ENCODE measurements around the gene NR2E3. TPM values are rescaled to one million over a fixed set of nuclear protein-coding genes. Genes with fewer than 3 reads are reported as not detected.

Gene NR2E3
- total RNA-seq, 1 experiment from 2014 or later = not detected

DNA sequence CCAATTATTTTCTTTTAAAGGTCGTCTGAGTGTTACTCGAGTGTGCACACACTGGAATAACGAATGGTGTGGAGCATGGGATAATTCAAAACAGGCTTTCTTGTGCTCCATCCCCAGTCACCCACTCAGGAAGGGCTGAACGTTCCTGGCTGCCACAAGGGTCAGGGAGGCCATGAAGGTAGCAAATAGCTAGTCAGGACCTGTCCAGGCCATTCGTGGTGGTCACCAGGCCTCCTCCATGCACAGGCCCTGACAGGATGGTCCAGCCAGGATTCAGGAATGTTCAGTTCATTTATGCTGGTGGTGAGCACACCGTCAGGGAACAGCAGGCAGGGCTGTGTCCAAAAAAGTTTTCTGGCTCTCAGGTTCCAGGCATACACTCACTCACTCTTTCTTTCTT is 11.7 kb upstream of the NR2E3 start:
- Histone ChIP-seq H3K9me3 (ENCODE audit: low read depth, low read length, poor library complexity, severe bottlenecking) (no peaks in the 10 kb centered on the region), H3K4me3 (ENCODE audit: low read depth, low read length, poor library complexity, severe bottlenecking) (no peak overlapping the region), H3K4me1 (ENCODE audit: insufficient read depth, low read length, poor library complexity, severe bottlenecking) (no peaks in the 10 kb centered on the region), H3K27ac (ENCODE audit: low read depth, low read length, poor library complexity, severe bottlenecking) (no peak overlapping the region), H3K27me3 (replicated peaks; ENCODE audit: insufficient read depth, low read depth, low read length, poor library complexity) (no peaks in the 10 kb centered on the region), H3K36me3 (ENCODE audit: insufficient read depth, low read length, poor library complexity, severe bottlenecking) (no peaks in the 10 kb centered on the region)
- intact Hi-C loops (cut with micrococcal nuclease; ENCODE audit: unreplicated experiment) = no loop called here
- ChIA-PET POLR2A (ENCODE audit: low non-redundant PET) (no interaction called here), CTCF (no interaction called here)
- no TSS peak for BruUV-seq (replicated peaks)
- no peak for DNase-seq (ENCODE audit: low spot score)
- no peak for TF ChIP-seq EZH2 (IDR thresholded peaks at IDR 0.05; ENCODE audit: borderline replicate concordance, low read depth, low read length, poor library complexity, severe bottlenecking)
- TF ChIP-seq, protein P1, sequence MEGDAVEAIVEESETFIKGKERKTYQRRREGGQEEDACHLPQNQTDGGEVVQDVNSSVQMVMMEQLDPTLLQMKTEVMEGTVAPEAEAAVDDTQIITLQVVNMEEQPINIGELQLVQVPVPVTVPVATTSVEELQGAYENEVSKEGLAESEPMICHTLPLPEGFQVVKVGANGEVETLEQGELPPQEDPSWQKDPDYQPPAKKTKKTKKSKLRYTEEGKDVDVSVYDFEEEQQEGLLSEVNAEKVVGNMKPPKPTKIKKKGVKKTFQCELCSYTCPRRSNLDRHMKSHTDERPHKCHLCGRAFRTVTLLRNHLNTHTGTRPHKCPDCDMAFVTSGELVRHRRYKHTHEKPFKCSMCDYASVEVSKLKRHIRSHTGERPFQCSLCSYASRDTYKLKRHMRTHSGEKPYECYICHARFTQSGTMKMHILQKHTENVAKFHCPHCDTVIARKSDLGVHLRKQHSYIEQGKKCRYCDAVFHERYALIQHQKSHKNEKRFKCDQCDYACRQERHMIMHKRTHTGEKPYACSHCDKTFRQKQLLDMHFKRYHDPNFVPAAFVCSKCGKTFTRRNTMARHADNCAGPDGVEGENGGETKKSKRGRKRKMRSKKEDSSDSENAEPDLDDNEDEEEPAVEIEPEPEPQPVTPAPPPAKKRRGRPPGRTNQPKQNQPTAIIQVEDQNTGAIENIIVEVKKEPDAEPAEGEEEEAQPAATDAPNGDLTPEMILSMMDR (conservative IDR thresholded peaks at IDR 0.05; ENCODE audit: low read depth, low read length) = no peak

DNA sequence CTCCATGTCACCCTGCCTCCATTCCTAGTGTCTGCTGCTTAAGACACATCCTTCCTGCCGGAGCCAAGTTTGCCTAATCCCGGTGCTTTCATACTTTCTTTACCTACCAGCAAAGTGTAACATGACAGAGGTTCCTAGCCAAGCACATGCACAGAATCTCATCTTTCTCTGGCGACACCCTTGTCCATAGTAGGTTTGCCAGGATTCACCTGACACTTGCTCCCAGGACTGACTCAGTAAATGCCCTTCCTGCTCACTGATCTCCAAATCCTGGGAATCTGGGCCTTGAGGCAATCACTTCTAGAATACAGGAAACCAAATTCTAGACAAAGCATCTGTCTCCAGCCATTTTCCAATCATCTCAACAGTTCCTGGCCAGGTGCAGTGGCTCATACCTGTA is 10.2 kb upstream of the NR2E3 start:
- TF ChIP-seq EZH2 (IDR thresholded peaks at IDR 0.05; ENCODE audit: borderline replicate concordance, low read depth, low read length, poor library complexity, severe bottlenecking) = no peak
- TF ChIP-seq, protein P1 (conservative IDR thresholded peaks at IDR 0.05; ENCODE audit: low read depth, low read length) = no peak
- Histone ChIP-seq H3K27me3 (replicated peaks; ENCODE audit: insufficient read depth, low read depth, low read length, poor library complexity) (no peaks in the 10 kb centered on the region), H3K4me1 (ENCODE audit: insufficient read depth, low read length, poor library complexity, severe bottlenecking) (no peaks in the 10 kb centered on the region), H3K4me3 (ENCODE audit: low read depth, low read length, poor library complexity, severe bottlenecking) (no peak overlapping the region), H3K36me3 (ENCODE audit: insufficient read depth, low read length, poor library complexity, severe bottlenecking) (no peaks in the 10 kb centered on the region), H3K9me3 (ENCODE audit: low read depth, low read length, poor library complexity, severe bottlenecking) (no peaks in the 10 kb centered on the region), H3K27ac (ENCODE audit: low read depth, low read length, poor library complexity, severe bottlenecking) (no peak overlapping the region)
- ChIA-PET CTCF (no interaction called here), POLR2A (ENCODE audit: low non-redundant PET) (no interaction called here)
- intact Hi-C loops (cut with micrococcal nuclease; ENCODE audit: unreplicated experiment) = loop anchor here (5.0 kb wide), 3 partner anchors 48 to 413 kb away; no protein-coding TSS in a partner anchor
- no peak for DNase-seq (ENCODE audit: low spot score)
- no TSS peak for BruUV-seq (replicated peaks)

DNA sequence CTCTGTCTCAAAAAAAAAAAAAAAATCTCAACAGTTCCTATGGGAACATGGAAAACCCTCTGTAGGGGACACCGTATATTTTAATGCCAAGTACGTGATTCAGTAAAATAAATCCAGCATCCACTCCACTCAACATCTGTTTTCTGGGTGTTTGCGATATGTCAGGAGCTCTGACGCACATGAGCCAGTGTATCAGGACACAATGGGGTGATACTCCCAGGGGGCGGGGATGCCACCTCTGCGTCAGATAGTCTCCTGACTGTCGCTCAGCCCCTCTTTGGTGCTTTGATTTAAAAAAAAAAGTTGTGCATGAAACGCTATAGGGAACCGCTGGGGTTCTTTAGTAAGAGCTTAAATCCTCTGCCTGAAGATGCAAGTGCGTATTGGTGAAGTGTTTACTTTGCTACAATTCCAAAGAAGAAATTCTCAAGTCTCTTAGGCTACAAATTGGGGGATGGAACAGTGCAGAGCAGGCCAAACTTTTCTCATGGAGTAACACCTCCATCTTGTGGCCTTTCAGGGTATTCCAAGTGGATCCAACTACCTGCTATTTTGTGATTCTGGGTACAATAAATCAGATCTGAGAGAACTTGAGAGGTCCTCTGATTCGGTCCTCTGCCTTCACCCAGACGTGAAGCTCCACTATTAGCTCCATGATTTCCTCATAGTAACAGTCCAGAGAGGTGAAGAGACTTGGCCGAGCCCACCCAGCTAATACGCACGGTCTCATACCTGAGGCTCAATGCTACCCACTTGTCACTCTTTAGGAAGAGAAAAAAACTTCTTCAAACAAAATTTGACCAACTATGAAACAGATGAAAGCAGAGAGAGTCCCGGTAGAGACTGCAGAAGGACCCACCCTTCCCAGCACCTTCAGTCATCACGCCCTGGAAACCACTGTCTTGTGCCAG is 9.3 kb upstream of the NR2E3 start:
- TF ChIP-seq, protein P1 (conservative IDR thresholded peaks at IDR 0.05; ENCODE audit: low read depth, low read length) = peak; percentile 78
- no peak for TF ChIP-seq EZH2 (IDR thresholded peaks at IDR 0.05; ENCODE audit: borderline replicate concordance, low read depth, low read length, poor library complexity, severe bottlenecking)
- no peak overlapping the region for H3K4me3 ChIP-seq (ENCODE audit: low read depth, low read length, poor library complexity, severe bottlenecking)
- intact Hi-C loops (cut with micrococcal nuclease; ENCODE audit: unreplicated experiment) = loop anchor here (5.0 kb wide), 3 partner anchors 49 to 414 kb away; no protein-coding TSS in a partner anchor
- peak; percentile 75 for DNase-seq (ENCODE audit: low spot score)
- H3K4me1 ChIP-seq (ENCODE audit: insufficient read depth, low read length, poor library complexity, severe bottlenecking) = no peaks in the 10 kb centered on the region
- no peaks in the 10 kb centered on the region for H3K27me3 ChIP-seq (replicated peaks; ENCODE audit: insufficient read depth, low read depth, low read length, poor library complexity)
- BruUV-seq (replicated peaks) = no TSS peak
- no peak overlapping the region for H3K27ac ChIP-seq (ENCODE audit: low read depth, low read length, poor library complexity, severe bottlenecking)
- ChIA-PET CTCF (interaction anchor here (1.2 to 3.6 kb wide), 2 partner anchors 48 to 57 kb away, joined by 3 to 22 read pairs; no protein-coding TSS in a partner anchor), POLR2A (ENCODE audit: low non-redundant PET) (no interaction called here)
- no peaks in the 10 kb centered on the region for H3K9me3 ChIP-seq (ENCODE audit: low read depth, low read length, poor library complexity, severe bottlenecking)
- no peaks in the 10 kb centered on the region for H3K36me3 ChIP-seq (ENCODE audit: insufficient read depth, low read length, poor library complexity, severe bottlenecking)

Data from A673 (cell line).